ENCODE measurements around the gene GPR52.

The GPR52 gene

DNA sequence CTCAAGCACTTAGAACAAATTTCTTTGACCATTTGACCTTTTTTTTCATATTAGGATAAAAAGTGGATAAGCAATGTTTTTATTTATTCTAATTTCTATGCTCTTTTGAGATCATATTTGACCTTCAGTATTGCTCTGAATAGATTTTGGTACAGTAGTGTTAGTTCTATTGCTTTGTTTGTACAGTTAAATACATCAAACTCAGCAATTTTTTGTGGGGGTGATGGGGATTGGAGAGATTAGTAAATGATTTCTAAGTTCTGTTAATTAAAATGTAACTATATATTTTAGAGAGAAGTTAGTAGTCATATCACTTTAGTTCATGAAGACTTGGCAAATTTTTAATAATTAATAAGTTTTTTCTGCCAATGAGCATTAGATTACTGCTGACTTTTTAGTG is 2.4 kb upstream of the GPR52 start:
- Histone ChIP-seq H3K4me2 (ENCODE audit: low read length) (no peak overlapping the region), H3K4ac (ENCODE audit: low read depth, low read length) (no peak overlapping the region), H3K79me1 (ENCODE audit: low read length) (no peaks in the 10 kb centered on the region), H3K9ac (ENCODE audit: low read length) (no peak overlapping the region), H3K18ac (ENCODE audit: low read length) (no peak overlapping the region), H3K79me2 (ENCODE audit: control insufficient read depth, insufficient read depth, low read length) (no peaks in the 10 kb centered on the region), H2BK120ac (ENCODE audit: low read depth, low read length) (no peak overlapping the region), H2BK15ac (replicated peaks; ENCODE audit: low read depth) (no peak overlapping the region), H3K27ac (ENCODE audit: low read depth, low read length) (no peak overlapping the region), H3K56ac (ENCODE audit: low read length) (no peak overlapping the region), H2AK5ac (ENCODE audit: low read length) (no peak overlapping the region), H4K5ac (ENCODE audit: low read length) (no peak overlapping the region), H4K8ac (ENCODE audit: low read depth, low read length) (no peak overlapping the region), H3K27me3 (ENCODE audit: insufficient read depth, low read length, poor library complexity) (no peaks in the 10 kb centered on the region), H3K4me3 (ENCODE audit: low read length) (no peak overlapping the region), H3K36me3 (ENCODE audit: control insufficient read depth, insufficient read depth, low read length) (no peaks in the 10 kb centered on the region), H2BK5ac (ENCODE audit: low read length) (no peak overlapping the region), H3K4me1 (ENCODE audit: control insufficient read depth, low read depth, low read length) (no peaks in the 10 kb centered on the region), H3K23ac (ENCODE audit: low read length) (no peak overlapping the region)
- DNase-seq, result no peak

DNA sequence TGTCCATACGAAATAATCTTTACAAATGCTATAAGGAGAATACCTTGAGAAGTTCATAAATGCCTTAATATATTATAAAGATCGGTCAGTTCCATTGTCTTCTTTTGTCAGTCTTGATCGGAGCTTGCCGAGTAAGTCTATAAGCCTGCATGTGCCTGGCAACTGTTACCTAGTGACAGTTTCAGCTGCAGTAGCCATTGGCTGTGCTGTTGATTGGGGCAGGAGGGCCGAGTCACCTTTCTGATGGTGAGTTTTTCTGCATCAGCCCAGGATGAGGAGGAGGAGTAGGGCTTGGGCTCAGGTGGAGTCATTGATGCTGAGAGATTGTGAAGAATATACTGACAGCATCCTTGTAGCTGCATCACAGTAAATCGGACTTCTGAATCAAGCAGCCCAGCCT is 1.9 kb upstream of the GPR52 start:
- no peak overlapping the region for H3K9ac ChIP-seq (ENCODE audit: low read length)
- H4K5ac ChIP-seq (ENCODE audit: low read length), result no peak overlapping the region
- no peaks in the 10 kb centered on the region for H3K79me2 ChIP-seq (ENCODE audit: control insufficient read depth, insufficient read depth, low read length)
- H3K36me3 ChIP-seq (ENCODE audit: control insufficient read depth, insufficient read depth, low read length), result no peaks in the 10 kb centered on the region
- peak; percentile 46 for DNase-seq
- no peaks in the 10 kb centered on the region for H3K79me1 ChIP-seq (ENCODE audit: low read length)
- no peak overlapping the region for H3K4ac ChIP-seq (ENCODE audit: low read depth, low read length)
- H2BK15ac ChIP-seq (replicated peaks; ENCODE audit: low read depth), result no peak overlapping the region
- no peak overlapping the region for H3K18ac ChIP-seq (ENCODE audit: low read length)
- H2BK5ac ChIP-seq (ENCODE audit: low read length), result no peak overlapping the region
- no peak overlapping the region for H3K23ac ChIP-seq (ENCODE audit: low read length)
- no peak overlapping the region for H3K4me2 ChIP-seq (ENCODE audit: low read length)
- no peaks in the 10 kb centered on the region for H3K4me1 ChIP-seq (ENCODE audit: control insufficient read depth, low read depth, low read length)
- WGBS (ENCODE audit: extremely low coverage, insufficient coverage, low lambda C conversion rate), result no CpG with 5 or more reads among the region's 6 CpGs
- H4K8ac ChIP-seq (ENCODE audit: low read depth, low read length), result no peak overlapping the region
- no peak overlapping the region for H3K4me3 ChIP-seq (ENCODE audit: low read length)
- H2AK5ac ChIP-seq (ENCODE audit: low read length), result no peak overlapping the region
- no peaks in the 10 kb centered on the region for H3K27me3 ChIP-seq (ENCODE audit: insufficient read depth, low read length, poor library complexity)
- H3K56ac ChIP-seq (ENCODE audit: low read length), result no peak overlapping the region
- H2BK120ac ChIP-seq (ENCODE audit: low read depth, low read length), result no peak overlapping the region
- no peak overlapping the region for H3K27ac ChIP-seq (ENCODE audit: low read depth, low read length)

DNA sequence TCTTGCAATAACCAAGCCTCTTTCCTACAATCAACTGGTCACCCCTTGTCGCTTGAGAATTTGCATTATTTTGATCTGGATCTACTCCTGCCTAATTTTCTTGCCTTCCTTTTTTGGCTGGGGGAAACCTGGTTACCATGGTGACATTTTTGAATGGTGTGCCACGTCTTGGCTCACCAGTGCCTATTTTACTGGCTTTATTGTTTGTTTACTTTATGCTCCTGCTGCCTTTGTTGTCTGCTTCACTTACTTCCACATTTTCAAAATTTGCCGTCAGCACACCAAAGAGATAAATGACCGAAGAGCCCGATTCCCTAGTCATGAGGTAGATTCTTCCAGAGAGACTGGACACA is 743 bp downstream of the GPR52 start:
- H3K9ac ChIP-seq (ENCODE audit: low read length), result no peak overlapping the region
- no peak overlapping the region for H3K4ac ChIP-seq (ENCODE audit: low read depth, low read length)
- no peak overlapping the region for H2BK120ac ChIP-seq (ENCODE audit: low read depth, low read length)
- WGBS (ENCODE audit: extremely low coverage, insufficient coverage, low lambda C conversion rate), result no CpG with 5 or more reads among the region's 5 CpGs
- no peak overlapping the region for H3K4me3 ChIP-seq (ENCODE audit: low read length)
- no peak for DNase-seq
- H3K56ac ChIP-seq (ENCODE audit: low read length), result no peak overlapping the region
- no peak overlapping the region for H2BK15ac ChIP-seq (replicated peaks; ENCODE audit: low read depth)
- H4K8ac ChIP-seq (ENCODE audit: low read depth, low read length), result no peak overlapping the region
- H3K18ac ChIP-seq (ENCODE audit: low read length), result no peak overlapping the region
- H3K27me3 ChIP-seq (ENCODE audit: insufficient read depth, low read length, poor library complexity), result no peaks in the 10 kb centered on the region
- no peaks in the 10 kb centered on the region for H3K36me3 ChIP-seq (ENCODE audit: control insufficient read depth, insufficient read depth, low read length)
- H3K4me2 ChIP-seq (ENCODE audit: low read length), result no peak overlapping the region
- no peak overlapping the region for H3K27ac ChIP-seq (ENCODE audit: low read depth, low read length)
- H3K79me2 ChIP-seq (ENCODE audit: control insufficient read depth, insufficient read depth, low read length), result no peaks in the 10 kb centered on the region
- H3K23ac ChIP-seq (ENCODE audit: low read length), result no peak overlapping the region
- H3K79me1 ChIP-seq (ENCODE audit: low read length), result no peaks in the 10 kb centered on the region
- H4K5ac ChIP-seq (ENCODE audit: low read length), result no peak overlapping the region
- no peaks in the 10 kb centered on the region for H3K4me1 ChIP-seq (ENCODE audit: control insufficient read depth, low read depth, low read length)
- no peak overlapping the region for H2BK5ac ChIP-seq (ENCODE audit: low read length)
- H2AK5ac ChIP-seq (ENCODE audit: low read length), result no peak overlapping the region

- Histone ChIP-seq H3K9ac (ENCODE audit: low read length) (no peak overlapping the region), H3K4me1 (ENCODE audit: control insufficient read depth, low read depth, low read length) (no peaks in the 10 kb centered on the region), H3K4me3 (ENCODE audit: low read length) (no peak overlapping the region), H3K18ac (ENCODE audit: low read length) (no peak overlapping the region), H3K36me3 (ENCODE audit: control insufficient read depth, insufficient read depth, low read length) (no peaks in the 10 kb centered on the region), H3K27me3 (ENCODE audit: insufficient read depth, low read length, poor library complexity) (no peaks in the 10 kb centered on the region), H3K4me2 (ENCODE audit: low read length) (no peak overlapping the region), H3K4ac (ENCODE audit: low read depth, low read length) (no peak overlapping the region), H2BK5ac (ENCODE audit: low read length) (no peak overlapping the region), H3K56ac (ENCODE audit: low read length) (no peak overlapping the region), H2AK5ac (ENCODE audit: low read length) (no peak overlapping the region), H3K23ac (ENCODE audit: low read length) (no peak overlapping the region), H2BK15ac (replicated peaks; ENCODE audit: low read depth) (no peak overlapping the region), H3K79me1 (ENCODE audit: low read length) (no peaks in the 10 kb centered on the region), H2BK120ac (ENCODE audit: low read depth, low read length) (no peak overlapping the region), H4K8ac (ENCODE audit: low read depth, low read length) (no peak overlapping the region), H4K5ac (ENCODE audit: low read length) (no peak overlapping the region), H3K27ac (ENCODE audit: low read depth, low read length) (no peak overlapping the region), H3K79me2 (ENCODE audit: control insufficient read depth, insufficient read depth, low read length) (no peaks in the 10 kb centered on the region)
- no CpG with 5 or more reads among the region's 5 CpGs for WGBS (ENCODE audit: extremely low coverage, insufficient coverage, low lambda C conversion rate)
- no peak for DNase-seq
These were observed 1.2 kb downstream of the GPR52 start for GRCh38 chr1:174448974-174449373.

- no peaks in the 10 kb centered on the region for H3K27me3 ChIP-seq (ENCODE audit: insufficient read depth, low read length, poor library complexity)
These were observed 3.6 kb downstream of the GPR52 start for GRCh38 chr1:174451408-174451807.

DNA sequence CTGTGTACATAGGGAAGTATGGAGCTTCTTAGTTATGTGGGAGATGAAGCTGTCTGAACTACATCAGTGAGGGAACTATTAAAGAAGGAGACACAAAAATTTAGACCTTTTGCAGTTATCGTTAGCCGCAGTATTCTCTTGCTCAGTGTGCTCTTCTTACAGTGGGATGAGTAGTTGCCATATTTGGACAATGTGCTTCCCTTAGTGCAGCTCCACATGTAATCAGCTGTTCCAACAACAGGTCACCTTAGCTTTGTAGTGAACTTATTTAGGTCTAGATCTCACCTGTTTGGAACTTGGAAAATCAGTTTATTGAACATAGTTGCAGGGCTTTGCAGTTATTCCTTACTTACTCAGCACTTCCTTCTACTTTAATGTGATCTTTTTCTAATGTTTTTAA is 18.1 kb downstream of the GPR52 start:
- no peaks in the 10 kb centered on the region for H3K4me1 ChIP-seq (ENCODE audit: control insufficient read depth, low read depth, low read length)
- H3K27ac ChIP-seq (ENCODE audit: low read depth, low read length), result no peak overlapping the region
- H3K27me3 ChIP-seq (ENCODE audit: insufficient read depth, low read length, poor library complexity), result no peaks in the 10 kb centered on the region
- H4K5ac ChIP-seq (ENCODE audit: low read length), result no peak overlapping the region
- no CpG with 5 or more reads among the region's 2 CpGs for WGBS (ENCODE audit: extremely low coverage, insufficient coverage, low lambda C conversion rate)
- H3K18ac ChIP-seq (ENCODE audit: low read length), result no peak overlapping the region
- H2BK120ac ChIP-seq (ENCODE audit: low read depth, low read length), result no peak overlapping the region
- H3K56ac ChIP-seq (ENCODE audit: low read length), result no peak overlapping the region
- no peak overlapping the region for H2BK15ac ChIP-seq (replicated peaks; ENCODE audit: low read depth)
- H2BK5ac ChIP-seq (ENCODE audit: low read length), result no peak overlapping the region
- H3K4me2 ChIP-seq (ENCODE audit: low read length), result no peak overlapping the region
- no peak for DNase-seq
- no peaks in the 10 kb centered on the region for H3K36me3 ChIP-seq (ENCODE audit: control insufficient read depth, insufficient read depth, low read length)
- H3K79me2 ChIP-seq (ENCODE audit: control insufficient read depth, insufficient read depth, low read length), result no peaks in the 10 kb centered on the region
- no peak overlapping the region for H3K9ac ChIP-seq (ENCODE audit: low read length)
- H3K79me1 ChIP-seq (ENCODE audit: low read length), result no peaks in the 10 kb centered on the region
- H3K4me3 ChIP-seq (ENCODE audit: low read length), result no peak overlapping the region
- H3K4ac ChIP-seq (ENCODE audit: low read depth, low read length), result no peak overlapping the region
- H3K23ac ChIP-seq (ENCODE audit: low read length), result no peak overlapping the region
- H2AK5ac ChIP-seq (ENCODE audit: low read length), result no peak overlapping the region
- no peak overlapping the region for H4K8ac ChIP-seq (ENCODE audit: low read depth, low read length)

More at GRCh38 chr1:174451408-174451807, 3.6 kb downstream of the GPR52 start:
- no peak overlapping the region for H3K4ac ChIP-seq (ENCODE audit: low read depth, low read length)
- no peak overlapping the region for H2BK15ac ChIP-seq (replicated peaks; ENCODE audit: low read depth)
- no peaks in the 10 kb centered on the region for H3K4me1 ChIP-seq (ENCODE audit: control insufficient read depth, low read depth, low read length)
- H3K56ac ChIP-seq (ENCODE audit: low read length), result no peak overlapping the region
- H3K79me1 ChIP-seq (ENCODE audit: low read length), result no peaks in the 10 kb centered on the region
- H4K5ac ChIP-seq (ENCODE audit: low read length), result no peak overlapping the region
- no peaks in the 10 kb centered on the region for H3K79me2 ChIP-seq (ENCODE audit: control insufficient read depth, insufficient read depth, low read length)
- no peaks in the 10 kb centered on the region for H3K36me3 ChIP-seq (ENCODE audit: control insufficient read depth, insufficient read depth, low read length)
- no peak overlapping the region for H3K23ac ChIP-seq (ENCODE audit: low read length)
- no peak overlapping the region for H4K8ac ChIP-seq (ENCODE audit: low read depth, low read length)
- H2BK120ac ChIP-seq (ENCODE audit: low read depth, low read length), result no peak overlapping the region
- no peak overlapping the region for H3K4me2 ChIP-seq (ENCODE audit: low read length)
- H3K9ac ChIP-seq (ENCODE audit: low read length), result no peak overlapping the region
- no peak overlapping the region for H3K18ac ChIP-seq (ENCODE audit: low read length)
- no peak overlapping the region for H2BK5ac ChIP-seq (ENCODE audit: low read length)
- no peak overlapping the region for H3K27ac ChIP-seq (ENCODE audit: low read depth, low read length)
- H3K4me3 ChIP-seq (ENCODE audit: low read length), result no peak overlapping the region
- peak; percentile 11 for DNase-seq
- H2AK5ac ChIP-seq (ENCODE audit: low read length), result no peak overlapping the region
- WGBS (ENCODE audit: extremely low coverage, insufficient coverage, low lambda C conversion rate), result no CpG with 5 or more reads among the region's 6 CpGs

Measured in mesendoderm (in vitro differentiated cells).